Ishikawa (cell line): Measurements from ENCODE around the gene SLC37A1.

Experiments
- CEBPB ChIP-seq: IDR thresholded peaks from 2 replicates; pipeline ENCODE4 v1.6.1; 2012
- CREB1 ChIP-seq: IDR thresholded peaks from 2 replicates; pipeline ENCODE4 v1.6.1; 2012; ENCODE audit warnings: low read depth
- EGR1 ChIP-seq: IDR thresholded peaks from 2 replicates; pipeline ENCODE4 v1.6.1; 2012
- EP300 ChIP-seq: IDR thresholded peaks from 2 replicates; pipeline ENCODE4 v1.6.1; 2012; ENCODE audit warnings: borderline replicate concordance
- FOXM1 ChIP-seq: IDR thresholded peaks from 2 replicates; pipeline ENCODE4 v1.6.1; 2012; ENCODE audit warnings: low read depth, borderline replicate concordance
- NFIC ChIP-seq: IDR thresholded peaks from 2 replicates; pipeline ENCODE4 v1.6.1; 2012
- RAD21 ChIP-seq: IDR thresholded peaks from 2 replicates; pipeline ENCODE4 v1.6.1; 2012; ENCODE audit warnings: low read depth
- TAF1 ChIP-seq: IDR thresholded peaks from 2 replicates; pipeline ENCODE4 v1.6.1; 2012; ENCODE audit warnings: low read depth, mild to moderate bottlenecking
- TCF12 ChIP-seq: IDR thresholded peaks from 2 replicates; pipeline ENCODE4 v1.6.1; 2012; ENCODE audit warnings: low read depth
- TEAD4 ChIP-seq: IDR thresholded peaks from 2 replicates; pipeline ENCODE4 v1.6.1; 2012
- USF1 ChIP-seq: IDR thresholded peaks from 2 replicates; pipeline ENCODE4 v1.6.1; 2012
- YY1 ChIP-seq: IDR thresholded peaks from 2 replicates; pipeline ENCODE4 v1.6.1; 2012; ENCODE audit warnings: low read depth
- ZBTB7A ChIP-seq: IDR thresholded peaks from 2 replicates; pipeline ENCODE4 v1.6.1; 2012; ENCODE audit warnings: low read depth
- TF ChIP-seq, protein P1 (sequence below): IDR thresholded peaks from 2 replicates; pipeline ENCODE4 v1.6.1; 2012; ENCODE audit warnings: low read depth, mild to moderate bottlenecking
- TF ChIP-seq, protein P2 (sequence below): IDR thresholded peaks from 2 replicates; pipeline ENCODE4 v1.6.1; 2012

SLC37A1 gene

DNA sequence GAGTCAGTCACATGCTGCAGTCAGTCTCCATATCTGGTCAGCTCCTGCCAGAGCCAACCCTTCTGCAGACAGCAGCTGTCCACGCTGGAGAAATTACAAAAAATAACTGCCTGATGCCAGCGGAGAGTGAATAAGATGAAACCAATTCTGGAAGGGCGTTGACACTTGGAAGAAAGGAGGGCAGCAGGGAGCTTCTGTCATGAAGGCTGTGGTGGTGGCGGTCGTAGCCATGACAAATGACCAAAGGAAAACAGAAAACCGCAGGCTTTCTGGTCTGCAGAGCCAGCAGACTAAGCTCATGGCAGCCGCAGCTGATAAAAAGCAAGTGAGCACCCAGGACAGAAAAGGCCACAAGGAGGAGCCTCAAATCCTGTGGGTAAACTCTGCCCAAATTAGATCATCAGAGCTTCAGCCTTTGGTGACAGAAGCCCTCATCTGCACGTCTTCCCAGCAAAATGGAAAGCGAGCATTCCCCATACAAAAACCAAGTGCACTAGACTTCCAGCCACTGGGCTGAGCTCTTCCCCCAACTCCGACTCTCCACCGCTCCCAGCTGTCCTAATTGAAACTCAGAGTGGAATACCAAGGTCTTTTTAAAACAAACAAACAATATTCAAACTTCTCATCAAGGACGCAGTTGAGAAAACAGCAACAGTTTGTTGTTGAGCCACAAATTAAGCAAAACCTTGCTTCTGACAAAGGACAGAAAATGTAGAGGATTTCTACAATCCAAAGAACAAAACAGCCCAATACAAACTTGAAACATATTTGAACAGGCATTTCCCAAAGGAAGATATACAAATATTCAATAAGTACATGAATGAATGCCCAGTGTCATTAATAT is 46.3 kb upstream of the SLC37A1 start:
- TF ChIP-seq TEAD4 (no peak), ZBTB7A (no peak), NFIC (no peak), CREB1 (no peak), RAD21 (peak; percentile 24; the same call in 1 of the 2 replicates), YY1 (no peak)
- TF ChIP-seq, protein P1, sequence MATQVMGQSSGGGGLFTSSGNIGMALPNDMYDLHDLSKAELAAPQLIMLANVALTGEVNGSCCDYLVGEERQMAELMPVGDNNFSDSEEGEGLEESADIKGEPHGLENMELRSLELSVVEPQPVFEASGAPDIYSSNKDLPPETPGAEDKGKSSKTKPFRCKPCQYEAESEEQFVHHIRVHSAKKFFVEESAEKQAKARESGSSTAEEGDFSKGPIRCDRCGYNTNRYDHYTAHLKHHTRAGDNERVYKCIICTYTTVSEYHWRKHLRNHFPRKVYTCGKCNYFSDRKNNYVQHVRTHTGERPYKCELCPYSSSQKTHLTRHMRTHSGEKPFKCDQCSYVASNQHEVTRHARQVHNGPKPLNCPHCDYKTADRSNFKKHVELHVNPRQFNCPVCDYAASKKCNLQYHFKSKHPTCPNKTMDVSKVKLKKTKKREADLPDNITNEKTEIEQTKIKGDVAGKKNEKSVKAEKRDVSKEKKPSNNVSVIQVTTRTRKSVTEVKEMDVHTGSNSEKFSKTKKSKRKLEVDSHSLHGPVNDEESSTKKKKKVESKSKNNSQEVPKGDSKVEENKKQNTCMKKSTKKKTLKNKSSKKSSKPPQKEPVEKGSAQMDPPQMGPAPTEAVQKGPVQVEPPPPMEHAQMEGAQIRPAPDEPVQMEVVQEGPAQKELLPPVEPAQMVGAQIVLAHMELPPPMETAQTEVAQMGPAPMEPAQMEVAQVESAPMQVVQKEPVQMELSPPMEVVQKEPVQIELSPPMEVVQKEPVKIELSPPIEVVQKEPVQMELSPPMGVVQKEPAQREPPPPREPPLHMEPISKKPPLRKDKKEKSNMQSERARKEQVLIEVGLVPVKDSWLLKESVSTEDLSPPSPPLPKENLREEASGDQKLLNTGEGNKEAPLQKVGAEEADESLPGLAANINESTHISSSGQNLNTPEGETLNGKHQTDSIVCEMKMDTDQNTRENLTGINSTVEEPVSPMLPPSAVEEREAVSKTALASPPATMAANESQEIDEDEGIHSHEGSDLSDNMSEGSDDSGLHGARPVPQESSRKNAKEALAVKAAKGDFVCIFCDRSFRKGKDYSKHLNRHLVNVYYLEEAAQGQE = no peak

- TF ChIP-seq EP300 = no peak
- no peak for TF ChIP-seq TEAD4
- no peak for TF ChIP-seq RAD21
Observed at GRCh38 chr21:42468491-42469131, 45.0 kb upstream of the SLC37A1 start.

GRCh38 chr21:42469272-42469671 is 44.4 kb upstream of the SLC37A1 start:
- TF ChIP-seq TCF12 (no peak), CEBPB (no peak), USF1 (no peak), CREB1 (no peak), YY1 (no peak)
- TF ChIP-seq, protein P1 = no peak

DNA sequence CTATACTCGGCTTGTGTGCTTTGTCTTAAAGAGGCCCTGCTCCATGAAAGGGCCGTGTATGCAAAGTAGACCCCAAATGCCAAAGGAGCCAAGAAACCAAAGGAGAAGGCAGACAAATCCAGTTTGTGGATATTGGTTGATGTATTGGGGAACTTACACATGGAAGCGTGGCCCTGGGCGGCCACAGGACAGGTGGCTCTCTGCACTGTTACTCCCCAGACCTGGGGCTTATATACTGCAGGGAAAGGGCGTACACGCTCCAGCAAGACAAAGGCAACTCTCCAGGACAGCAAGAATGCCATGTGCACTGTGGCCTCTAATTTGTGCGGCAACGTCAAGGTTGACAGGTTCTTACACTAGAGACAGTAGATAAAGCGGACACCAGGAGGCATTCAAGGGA is 42.4 kb upstream of the SLC37A1 start:
- TF ChIP-seq USF1 (no peak), FOXM1 (no peak), YY1 (no peak), TCF12 (no peak), CREB1 (no peak), NFIC (no peak), CEBPB (no peak), TEAD4 (no peak), EP300 (no peak), TAF1 (no peak), ZBTB7A (no peak), EGR1 (no peak), RAD21 (no peak)
- TF ChIP-seq, protein P1 = no peak
- TF ChIP-seq, protein P2, sequence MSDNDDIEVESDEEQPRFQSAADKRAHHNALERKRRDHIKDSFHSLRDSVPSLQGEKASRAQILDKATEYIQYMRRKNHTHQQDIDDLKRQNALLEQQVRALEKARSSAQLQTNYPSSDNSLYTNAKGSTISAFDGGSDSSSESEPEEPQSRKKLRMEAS = no peak
